RWPE2 (cell line): Measurements from ENCODE around the gene ALLC.
"Not testable (repeated sequence)": the region's sequence is repeated elsewhere in the genome, so short reads cannot be mapped to it uniquely, and the experiment has no call there.

Experiments used
- ATAC-seq: fragments of 200-7000 bp; cut with Tn5 transposase; 3 replicates; pipeline ENCODE4 v1.9.1; 2021; ENCODE audit warnings: low read depth
- DNase-seq: peaks from one replicate; pipeline ENCODE4 v3.0.0-alpha.2; 2020; ENCODE audit warnings: low spot score
- H3K27ac ChIP-seq: fragments of 450-650 bp; 2 replicates; pipeline ENCODE4 v1.5.1; 2017; ENCODE audit warnings: mild to moderate bottlenecking; ENCODE audit not compliant: poor library complexity, severe bottlenecking
- H3K27me3 ChIP-seq: fragments of 250-450 bp; sonication (Bioruptor Pico); 2 replicates; pipeline ENCODE4 v1.5.1; 2021; ENCODE audit warnings: mild to moderate bottlenecking, moderate library complexity; ENCODE audit not compliant: insufficient read depth, poor library complexity, severe bottlenecking
- H3K36me3 ChIP-seq: fragments of 250-450 bp; sonication (Bioruptor Pico); 2 replicates; pipeline ENCODE4 v1.5.1; 2020; ENCODE audit warnings: low read depth, mild to moderate bottlenecking, moderate library complexity
- H3K4me1 ChIP-seq: fragments of 250-450 bp; sonication (Bioruptor Pico); 2 replicates; pipeline ENCODE4 v1.5.1; 2021; ENCODE audit warnings: mild to moderate bottlenecking, moderate library complexity; ENCODE audit not compliant: insufficient read depth, poor library complexity, severe bottlenecking
- H3K4me3 ChIP-seq: fragments of 250-450 bp; sonication (Bioruptor Pico); 2 replicates; pipeline ENCODE4 v1.5.1; 2021; ENCODE audit warnings: mild to moderate bottlenecking, moderate library complexity; ENCODE audit not compliant: severe bottlenecking
- H3K9me3 ChIP-seq: fragments of 250-450 bp; sonication (Bioruptor Pico); 2 replicates; pipeline ENCODE4 v1.5.1; 2021; ENCODE audit warnings: mild to moderate bottlenecking, moderate library complexity; ENCODE audit not compliant: severe bottlenecking
- CTCF ChIP-seq: fragments of 450-650 bp; IDR thresholded peaks from one replicate; pipeline ENCODE4 v1.5.1; 2017; ENCODE audit warnings: mild to moderate bottlenecking, moderate library complexity; ENCODE audit not compliant: poor library complexity, severe bottlenecking

Gene ALLC

DNA sequence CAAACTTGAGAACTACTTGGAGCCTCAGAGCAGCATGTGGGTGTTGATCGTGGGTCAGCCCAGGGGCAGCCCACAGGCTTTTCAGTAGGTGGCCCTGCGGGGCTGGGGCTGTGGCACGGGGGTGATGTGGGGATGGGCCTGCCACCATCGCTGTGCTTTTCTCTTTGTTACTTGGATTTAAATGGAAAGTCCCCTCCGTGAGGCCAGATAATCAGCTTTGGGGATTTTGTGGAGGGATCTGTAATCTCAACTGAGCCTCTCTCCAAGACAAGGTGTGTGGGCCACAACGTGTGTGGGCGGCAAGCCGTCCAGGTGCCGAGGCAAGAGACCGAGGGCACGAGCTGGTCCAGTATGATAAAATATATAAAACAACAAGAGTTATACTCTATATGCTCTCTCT is 46.4 kb upstream of the ALLC start:
- no peak for DNase-seq

GRCh38 chr2:3612639-3613523 is 45.1 kb upstream of the ALLC start:
- DNase-seq: no peak
- no peak for TF ChIP-seq CTCF
- no peak overlapping the region for H3K4me3 ChIP-seq
- no peak overlapping the region for H3K27ac ChIP-seq
- no peaks in the 10 kb centered on the region for H3K27me3 ChIP-seq
- no peaks in the 10 kb centered on the region for H3K36me3 ChIP-seq
- no peaks in the 10 kb centered on the region for H3K4me1 ChIP-seq
- ATAC-seq: no peak
- no peaks in the 10 kb centered on the region for H3K9me3 ChIP-seq

More for the DNA sequence above, 46.4 kb upstream of the ALLC start:
- Histone ChIP-seq H3K27me3 (no peaks in the 10 kb centered on the region), H3K27ac (no peak overlapping the region), H3K4me1 (no peaks in the 10 kb centered on the region), H3K36me3 (no peaks in the 10 kb centered on the region), H3K4me3 (no peak overlapping the region), H3K9me3 (no peaks in the 10 kb centered on the region)
- no peak for ATAC-seq
- no peak for TF ChIP-seq CTCF

- no peak for ATAC-seq
- no peak for DNase-seq
Measured at GRCh38 chr2:3613524-3613905, 44.5 kb upstream of the ALLC start.

DNA sequence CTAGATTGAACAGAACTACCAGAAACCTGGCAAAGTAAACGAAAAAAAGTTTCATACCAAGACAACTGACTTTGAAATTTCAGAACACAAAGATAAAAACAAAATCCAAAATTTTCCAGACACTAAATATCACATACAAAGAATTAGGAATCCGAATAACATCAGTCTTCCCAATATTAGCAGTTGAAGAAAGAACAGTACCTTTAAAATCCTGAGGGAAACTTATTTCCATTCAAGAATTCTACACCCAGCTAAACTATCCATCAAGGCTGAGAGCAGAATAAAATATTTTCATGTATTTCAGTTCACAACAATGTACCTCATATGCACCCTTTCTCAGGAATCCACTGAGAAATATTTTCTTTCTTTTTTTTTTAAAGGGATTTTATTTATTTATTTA is 43.3 kb upstream of the ALLC start:
- not testable (repeated sequence) for H3K4me3 ChIP-seq, H3K27ac ChIP-seq, H3K27me3 ChIP-seq, H3K36me3 ChIP-seq, DNase-seq, H3K4me1 ChIP-seq, ATAC-seq, H3K9me3 ChIP-seq

More at GRCh38 chr2:3613524-3613905, 44.5 kb upstream of the ALLC start:
- Histone ChIP-seq H3K4me3 (no peak overlapping the region), H3K36me3 (no peaks in the 10 kb centered on the region), H3K27me3 (no peaks in the 10 kb centered on the region), H3K27ac (no peak overlapping the region), H3K9me3 (no peaks in the 10 kb centered on the region), H3K4me1 (no peaks in the 10 kb centered on the region)
- no peak for TF ChIP-seq CTCF

DNA sequence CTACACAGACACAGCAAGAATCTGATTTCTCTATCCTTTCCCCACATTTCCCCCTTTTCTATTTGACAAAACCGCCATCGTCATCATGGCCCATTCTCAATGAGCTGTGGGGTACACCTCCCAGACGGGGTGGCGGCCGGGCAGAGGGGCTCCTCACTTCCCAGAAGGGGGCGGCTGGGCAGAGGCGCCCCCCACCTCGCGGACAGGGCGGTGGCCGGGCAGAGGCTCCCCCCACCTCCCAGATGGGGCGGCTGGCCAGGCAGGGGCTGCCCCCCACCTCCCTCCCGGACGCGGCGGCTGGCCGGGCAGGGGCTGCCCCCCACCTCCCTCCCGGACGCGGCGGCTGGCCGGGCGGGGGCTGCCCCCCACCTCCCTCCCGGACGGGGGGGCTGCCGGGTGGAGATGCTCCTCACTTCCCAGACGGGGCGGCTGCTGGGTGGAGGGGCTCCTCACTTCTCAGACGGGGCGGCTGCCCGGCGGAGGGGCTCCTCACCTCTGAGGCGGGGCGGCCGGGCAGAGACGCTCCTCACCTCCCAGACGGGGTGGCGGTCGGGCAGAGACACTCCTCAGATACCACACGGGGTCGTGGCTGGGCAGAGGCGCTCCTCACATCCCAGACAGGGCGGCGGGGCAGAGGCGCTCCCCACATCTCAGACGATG is 42.3 kb upstream of the ALLC start:
- ATAC-seq, H3K9me3 ChIP-seq: not testable (repeated sequence)

GRCh38 chr2:3616435-3617197 is 41.4 kb upstream of the ALLC start:
- H3K4me3 ChIP-seq, ATAC-seq, H3K27ac ChIP-seq, H3K36me3 ChIP-seq, H3K9me3 ChIP-seq, H3K27me3 ChIP-seq: not testable (repeated sequence)
- DNase-seq: peak; percentile 6
- peaks cover 13% of the 10 kb centered on the region for H3K4me1 ChIP-seq

More for the DNA sequence above, 42.3 kb upstream of the ALLC start:
- H3K27me3 ChIP-seq, H3K36me3 ChIP-seq, H3K4me3 ChIP-seq, DNase-seq, H3K4me1 ChIP-seq, H3K27ac ChIP-seq: not testable (repeated sequence)
